ENCODE data around the gene HACD2.

The HACD2 gene

GRCh38 chr3:123621186-123621849 is 36.5 kb upstream of the HACD2 start:
- Histone ChIP-seq H3K9me3 (replicated peaks; ENCODE audit: insufficient read depth, low read length) (no peaks in the 10 kb centered on the region), H3K4me3 (ENCODE audit: low read length) (no peak overlapping the region), H3K4me1 (ENCODE audit: low read length) (no peaks in the 10 kb centered on the region), H3K4me2 (ENCODE audit: low read depth, low read length) (no peak overlapping the region), H2AFZ (ENCODE audit: low read length) (no peak overlapping the region), H3K36me3 (replicated peaks; ENCODE audit: insufficient read depth, low read length) (no peaks in the 10 kb centered on the region), H3F3A (ENCODE audit: insufficient read depth, low read length) (no peaks in the 10 kb centered on the region), H3K79me2 (ENCODE audit: low read length) (no peaks in the 10 kb centered on the region), H3K9me2 (replicated peaks; ENCODE audit: insufficient read depth, low read length) (no peaks in the 10 kb centered on the region), H4K20me1 (ENCODE audit: insufficient read depth, low read length) (no peaks in the 10 kb centered on the region), H3K9ac (ENCODE audit: low read length) (no peak overlapping the region), H3K27me3 (replicated peaks; ENCODE audit: insufficient read depth, low read length) (no peaks in the 10 kb centered on the region), H3K27ac (ENCODE audit: low read length) (no peak overlapping the region)
- TF ChIP-seq CTCF (IDR thresholded peaks at IDR 0.05; ENCODE audit: low read length): no peak
- no peak for TF ChIP-seq EZH2 (optimal IDR thresholded peaks at IDR 0.05; ENCODE audit: low read depth, low read length)
- TF ChIP-seq EZH2phosphoT487 (IDR thresholded peaks at IDR 0.05; ENCODE audit: low read length): no peak
- no peak for DNase-seq

- Histone ChIP-seq H3K36me3 (replicated peaks; ENCODE audit: insufficient read depth, low read length) (no peaks in the 10 kb centered on the region), H3K4me2 (ENCODE audit: low read depth, low read length) (no peak overlapping the region), H3K9ac (ENCODE audit: low read length) (no peak overlapping the region), H3K9me3 (replicated peaks; ENCODE audit: insufficient read depth, low read length) (no peaks in the 10 kb centered on the region), H3K9me2 (replicated peaks; ENCODE audit: insufficient read depth, low read length) (no peaks in the 10 kb centered on the region), H3F3A (ENCODE audit: insufficient read depth, low read length) (no peaks in the 10 kb centered on the region), H2AFZ (ENCODE audit: low read length) (no peak overlapping the region), H3K4me1 (ENCODE audit: low read length) (no peaks in the 10 kb centered on the region), H3K79me2 (ENCODE audit: low read length) (no peaks in the 10 kb centered on the region), H4K20me1 (ENCODE audit: insufficient read depth, low read length) (no peaks in the 10 kb centered on the region), H3K27ac (ENCODE audit: low read length) (no peak overlapping the region), H3K27me3 (replicated peaks; ENCODE audit: insufficient read depth, low read length) (no peaks in the 10 kb centered on the region), H3K4me3 (ENCODE audit: low read length) (no peak overlapping the region)
- DNase-seq: no peak
- TF ChIP-seq CTCF (IDR thresholded peaks at IDR 0.05; ENCODE audit: low read length) (no peak), EZH2phosphoT487 (IDR thresholded peaks at IDR 0.05; ENCODE audit: low read length) (no peak), EZH2 (optimal IDR thresholded peaks at IDR 0.05; ENCODE audit: low read depth, low read length) (no peak)
Measured at GRCh38 chr3:123620343-123620742, 35.5 kb upstream of the HACD2 start.

GRCh38 chr3:123618768-123619484 is 34.1 kb upstream of the HACD2 start:
- Histone ChIP-seq H3K4me2 (ENCODE audit: low read depth, low read length) (no peak overlapping the region), H3K27me3 (replicated peaks; ENCODE audit: insufficient read depth, low read length) (no peaks in the 10 kb centered on the region), H3K9me3 (replicated peaks; ENCODE audit: insufficient read depth, low read length) (no peaks in the 10 kb centered on the region), H3F3A (ENCODE audit: insufficient read depth, low read length) (no peaks in the 10 kb centered on the region), H3K79me2 (ENCODE audit: low read length) (no peaks in the 10 kb centered on the region), H3K9ac (ENCODE audit: low read length) (no peak overlapping the region), H2AFZ (ENCODE audit: low read length) (no peak overlapping the region), H3K36me3 (replicated peaks; ENCODE audit: insufficient read depth, low read length) (no peaks in the 10 kb centered on the region), H3K9me2 (replicated peaks; ENCODE audit: insufficient read depth, low read length) (no peaks in the 10 kb centered on the region), H3K4me3 (ENCODE audit: low read length) (no peak overlapping the region), H3K27ac (ENCODE audit: low read length) (no peak overlapping the region), H4K20me1 (ENCODE audit: insufficient read depth, low read length) (no peaks in the 10 kb centered on the region), H3K4me1 (ENCODE audit: low read length) (no peaks in the 10 kb centered on the region)
- DNase-seq: no peak
- no peak for TF ChIP-seq EZH2 (optimal IDR thresholded peaks at IDR 0.05; ENCODE audit: low read depth, low read length)
- TF ChIP-seq CTCF (IDR thresholded peaks at IDR 0.05; ENCODE audit: low read length): no peak
- TF ChIP-seq EZH2phosphoT487 (IDR thresholded peaks at IDR 0.05; ENCODE audit: low read length): no peak
